HS-5 (cell line): ENCODE data around the gene RNF10.
"Not testable (repeated sequence)": the region's sequence is repeated elsewhere in the genome, so short reads cannot be mapped to it uniquely, and the experiment has no call there.

ENCODE experiments used
- DNase-seq: peaks from one replicate; pipeline ENCODE4 v3.0.0-alpha.2; 2012; ENCODE audit warnings: low read depth

The RNF10 gene

GRCh38 chr12:120534203-120534702 is at the start of gene RNF10:
RNF10 (plus strand) TSS chr12:120534356; CDS start chr12:120534812, 456 bp downstream.
- peak; percentile 71 for DNase-seq

GRCh38 chr12:120485961-120486881 is 47.9 kb upstream of the RNF10 start:
- DNase-seq: no peak

GRCh38 chr12:120487552-120487951 is 46.6 kb upstream of the RNF10 start:
- not testable (repeated sequence) for DNase-seq

GRCh38 chr12:120488057-120488640 is 46.0 kb upstream of the RNF10 start:
- DNase-seq: no peak

GRCh38 chr12:120489018-120489417 is 45.1 kb upstream of the RNF10 start:
- no peak for DNase-seq

GRCh38 chr12:120490325-120490724 is 43.8 kb upstream of the RNF10 start:
- no peak for DNase-seq

- DNase-seq: no peak
These were observed 43.2 kb upstream of the RNF10 start for GRCh38 chr12:120490833-120491512.

GRCh38 chr12:120495186-120495730 is 38.9 kb upstream of the RNF10 start:
- no peak for DNase-seq

- peak; percentile 93 for DNase-seq
These were observed 38.3 kb upstream of the RNF10 start, which contains the start of gene DYNLL1 for GRCh38 chr12:120495731-120496412. DYNLL1 (plus strand) TSS chr12:120496113; CDS start chr12:120496422, 309 bp downstream.

- no peak for DNase-seq
These were observed 37.5 kb upstream of the RNF10 start for GRCh38 chr12:120496413-120497340.

- no peak for DNase-seq
These were observed 36.5 kb upstream of the RNF10 start for GRCh38 chr12:120497524-120498150.

GRCh38 chr12:120498870-120499515 is 35.2 kb upstream of the RNF10 start:
- DNase-seq: no peak

GRCh38 chr12:120500581-120500980 is 33.6 kb upstream of the RNF10 start:
- no peak for DNase-seq

- DNase-seq: no peak
These were observed 29.6 kb upstream of the RNF10 start for GRCh38 chr12:120504587-120504986.

- no peak for DNase-seq
These were observed 25.6 kb upstream of the RNF10 start for GRCh38 chr12:120508537-120508936.

GRCh38 chr12:120514002-120514401 is 20.2 kb upstream of the RNF10 start:
- DNase-seq: no peak

GRCh38 chr12:120515496-120515895 is 18.7 kb upstream of the RNF10 start:
- DNase-seq: no peak

- DNase-seq: not testable (repeated sequence)
These were observed 14.8 kb upstream of the RNF10 start for GRCh38 chr12:120519324-120519723.

- no peak for DNase-seq
These were observed 11.6 kb upstream of the RNF10 start for GRCh38 chr12:120522568-120522967.
